HFFc6 (cell line): Measurements from ENCODE around the gene PKD1L1. TPM values are rescaled to one million over a fixed set of nuclear protein-coding genes. Genes with fewer than 3 reads are reported as not detected.

ENCODE experiments used
- DNase-seq: peaks from one replicate; pipeline ENCODE4 v3.0.0-alpha.2; 2018
- H3K27ac Mint-ChIP-seq: 2 replicates; pipeline ENCODE4 v1.8.0; 2020; ENCODE audit warnings: mild to moderate bottlenecking, mixed read lengths
- H3K27me3 Mint-ChIP-seq: 2 replicates; pipeline ENCODE4 v1.8.0; 2021; ENCODE audit warnings: mild to moderate bottlenecking, moderate library complexity, mixed read lengths; ENCODE audit not compliant: insufficient read depth
- H3K36me3 Mint-ChIP-seq: 2 replicates; pipeline ENCODE4 v1.8.0; 2021; ENCODE audit warnings: low read depth, mixed read lengths
- H3K4me1 Mint-ChIP-seq: 2 replicates; pipeline ENCODE4 v1.8.0; 2020; ENCODE audit warnings: low read depth, mixed read lengths
- H3K4me3 Mint-ChIP-seq: 2 replicates; pipeline ENCODE4 v1.8.0; 2020; ENCODE audit warnings: mild to moderate bottlenecking, moderate library complexity, mixed read lengths
- H3K9me3 Mint-ChIP-seq: 2 replicates; pipeline ENCODE4 v1.8.0; 2020; ENCODE audit warnings: mild to moderate bottlenecking, mixed read lengths
- CTCF ChIP-seq: fragments of 200-600 bp; sonication (generic); IDR thresholded peaks from 2 replicates; pipeline ENCODE4 v1.5.0; 2021; ENCODE audit warnings: antibody characterized with exemption, mild to moderate bottlenecking
- total RNA-seq, 6 experiments: library from RNA; stranded (reverse); fragmentation: NEBNext Ultra II Directional; extraction: Animal tissue kit (Norgen Biotek cat#: 25700); gene quantifications; 2 replicates in 1 of 6; 3 replicates in 5 of 6; pipeline ENCODE4 v1.2.3, GENCODE V29; 2021

The PKD1L1 gene
- total RNA-seq, 6 experiments from 2014 or later = 0.03 to 0.14 TPM; not detected in 4

GRCh38 chr7:47885309-47885986 lies 62.8 kb downstream of the PKD1L1 start:
- no peaks in the 10 kb centered on the region for H3K36me3 Mint-ChIP-seq
- no peaks in the 10 kb centered on the region for H3K4me1 Mint-ChIP-seq
- H3K4me3 Mint-ChIP-seq = no peak overlapping the region
- H3K27ac Mint-ChIP-seq = no peak overlapping the region
- DNase-seq = no peak
- H3K9me3 Mint-ChIP-seq = no peaks in the 10 kb centered on the region
- no peak for TF ChIP-seq CTCF
- peaks cover 18% of the 10 kb centered on the region for H3K27me3 Mint-ChIP-seq

- Mint-ChIP-seq H3K27me3 (peaks cover 17% of the 10 kb centered on the region), H3K27ac (no peak overlapping the region), H3K4me1 (no peaks in the 10 kb centered on the region), H3K9me3 (no peaks in the 10 kb centered on the region), H3K4me3 (no peak overlapping the region), H3K36me3 (no peaks in the 10 kb centered on the region)
- TF ChIP-seq CTCF = no peak
- DNase-seq = no peak
Observed at GRCh38 chr7:47884675-47885074, 63.6 kb downstream of the PKD1L1 start.

DNA sequence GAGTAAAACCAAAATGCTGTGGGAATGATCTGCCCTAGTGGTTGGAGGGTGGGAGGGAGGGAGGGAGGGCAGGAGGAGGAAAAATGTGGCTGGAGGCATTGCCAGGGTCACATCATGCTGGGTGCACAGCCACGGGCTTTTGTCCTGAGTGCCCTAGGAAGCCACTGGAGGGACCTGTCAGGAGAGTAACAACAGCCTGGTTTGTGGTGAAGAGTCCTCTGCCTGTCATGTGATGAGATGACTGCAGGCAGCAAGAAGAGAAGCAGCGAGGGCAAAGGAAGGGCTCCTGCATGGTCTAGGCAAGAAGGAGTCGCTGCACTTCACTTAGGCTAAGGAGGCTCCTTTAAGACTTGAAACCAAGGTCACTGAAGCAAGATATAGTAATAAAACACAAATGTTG lies 65.6 kb downstream of the PKD1L1 start:
- no peaks in the 10 kb centered on the region for H3K36me3 Mint-ChIP-seq
- no peak overlapping the region for H3K27ac Mint-ChIP-seq
- no peak overlapping the region for H3K4me3 Mint-ChIP-seq
- no peaks in the 10 kb centered on the region for H3K4me1 Mint-ChIP-seq
- H3K9me3 Mint-ChIP-seq = no peaks in the 10 kb centered on the region
- DNase-seq = no peak
- TF ChIP-seq CTCF = no peak
- H3K27me3 Mint-ChIP-seq = peaks cover 18% of the 10 kb centered on the region

GRCh38 chr7:47881256-47881655 lies 67.0 kb downstream of the PKD1L1 start:
- Mint-ChIP-seq H3K9me3 (no peaks in the 10 kb centered on the region), H3K4me1 (no peaks in the 10 kb centered on the region), H3K36me3 (no peaks in the 10 kb centered on the region), H3K27ac (no peak overlapping the region), H3K27me3 (peaks cover 8% of the 10 kb centered on the region), H3K4me3 (no peak overlapping the region)
- DNase-seq = no peak
- no peak for TF ChIP-seq CTCF

DNA sequence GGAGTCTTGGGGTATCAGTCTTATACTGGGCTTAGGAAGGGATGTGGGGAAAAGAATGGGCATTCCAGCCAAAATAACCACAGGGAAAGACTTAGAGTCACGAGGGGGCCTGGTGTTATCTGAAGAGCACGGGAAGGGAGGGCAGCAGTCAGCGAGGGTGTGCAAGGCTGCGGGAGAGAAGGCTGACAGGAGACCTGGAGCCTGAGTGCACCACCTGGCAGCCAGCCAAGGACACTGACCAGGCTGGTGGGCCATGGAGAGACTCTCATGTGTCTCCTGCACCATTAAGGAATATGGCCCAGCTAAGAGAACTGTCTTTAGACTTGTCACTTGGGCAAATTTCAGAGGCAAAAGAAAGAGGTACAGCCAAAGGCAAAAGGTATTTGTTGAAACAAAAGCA lies 69.6 kb downstream of the PKD1L1 start:
- DNase-seq = no peak
- H3K4me1 Mint-ChIP-seq = peaks cover 6% of the 10 kb centered on the region
- peaks cover 12% of the 10 kb centered on the region for H3K27me3 Mint-ChIP-seq

More for the DNA sequence above, 69.6 kb downstream of the PKD1L1 start:
- TF ChIP-seq CTCF = no peak
- no peak overlapping the region for H3K27ac Mint-ChIP-seq
- no peaks in the 10 kb centered on the region for H3K36me3 Mint-ChIP-seq
- H3K4me3 Mint-ChIP-seq = no peak overlapping the region
- H3K9me3 Mint-ChIP-seq = no peaks in the 10 kb centered on the region
